Mucosa of descending colon (tissue), 3 donors: Measurements from ENCODE around the gene RAC3. TPM values are rescaled to one million over a fixed set of nuclear protein-coding genes. Genes with fewer than 3 reads are reported as not detected.

Source experiments
- ATAC-seq: fragments of 200-7000 bp; cut with Tn5 transposase; one replicate; pipeline ENCODE4 v1.9.1; 2020; ENCODE audit warnings: mild to moderate bottlenecking, moderate library complexity
- DNase-seq, 3 donors: peaks; one replicate each; pipeline ENCODE4 v3.0.0-alpha.2; 2020
- H3K36me3 ChIP-seq: fragments of 200-600 bp; one replicate; pipeline ENCODE4 v1.8.0; 2021; ENCODE audit warnings: low read depth, mild to moderate bottlenecking
- H3K4me1 ChIP-seq: fragments of 200-600 bp; one replicate; pipeline ENCODE4 v1.8.0; 2021; ENCODE audit warnings: low read depth, mild to moderate bottlenecking
- H3K4me3 ChIP-seq: fragments of 200-600 bp; one replicate; pipeline ENCODE4 v1.8.0; 2021; ENCODE audit warnings: mild to moderate bottlenecking
- H3K9me3 ChIP-seq: fragments of 200-600 bp; one replicate; pipeline ENCODE4 v1.8.0; 2021; ENCODE audit warnings: mild to moderate bottlenecking
- intact Hi-C, 2 donors: fragments of 100-400 bp; cut with DNase I in 1 of 2; cut with micrococcal nuclease in 1 of 2; formaldehyde crosslinking; loops; one replicate each; pipeline versions ENCODE4 v1.11.0 to v1.11.1; 2022; cut with DNase I, micrococcal nuclease
- total RNA-seq, 3 donors: library from RNA; stranded (reverse); fragmentation: NEBNext Ultra II Directional in 2 of 3; extraction: Animal tissue kit (Norgen Biotek cat#: 25700) in 2 of 3; gene quantifications; one replicate each; pipeline versions ENCODE4 v1.2.1 to v1.2.4, GENCODE V29; 2021 to 2023
- TF ChIP-seq, protein P1 (sequence below): fragments of 200-600 bp; IDR thresholded peaks from one replicate; pipeline ENCODE4 v1.8.0; 2022; ENCODE audit warnings: antibody characterized with exemption, mild to moderate bottlenecking
- donor health status: DM: no; HTN: no; CAD: no; lungs with moderate emphysema.
- donor health status: DM: no; HTN: no; CAD: no.
- donor health status: DM: no; HTN: yes; CAD: no.

RAC3 gene
- total RNA-seq, 3 donors from 2014 or later = 3.4 to 6.2 (median 4.2) TPM

DNA sequence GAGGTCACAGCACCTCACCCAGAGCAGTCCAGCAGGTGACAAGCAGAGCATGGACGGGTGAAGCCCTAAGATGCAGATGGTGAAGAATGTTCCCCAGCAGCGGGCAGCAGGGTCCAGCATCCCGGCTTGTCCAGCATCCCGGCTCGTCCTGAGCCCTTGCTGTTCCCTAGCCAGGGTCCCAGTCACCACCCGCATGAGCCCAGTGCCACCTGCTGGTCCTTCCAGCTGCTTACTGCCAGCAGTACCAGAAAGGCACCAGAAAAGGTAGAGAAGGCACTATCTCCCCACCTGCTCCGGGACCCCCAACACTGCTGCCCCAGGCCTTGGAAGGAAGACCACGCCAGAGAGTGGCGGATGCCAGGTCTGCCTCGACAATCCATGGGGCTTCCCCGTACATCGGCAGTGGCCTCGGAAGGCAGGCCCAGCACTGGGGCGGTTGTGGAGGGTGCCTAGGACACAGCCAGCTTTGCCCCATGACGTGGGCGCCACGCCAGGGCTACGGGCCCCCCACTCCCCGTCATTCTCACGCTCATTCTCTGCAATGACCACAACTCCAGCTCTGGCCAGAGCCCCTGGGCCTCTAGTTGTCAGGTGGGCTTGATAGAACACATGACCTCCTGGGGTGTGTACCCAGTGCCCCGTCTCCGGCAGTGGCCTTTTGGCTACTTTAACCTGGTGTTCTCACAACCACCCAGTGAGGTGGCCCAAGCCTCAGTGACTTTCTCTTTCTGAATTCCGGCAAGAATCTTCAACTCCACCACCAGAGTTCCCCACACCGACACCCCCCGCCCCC lies 10.2 kb upstream of the RAC3 start:
- ATAC-seq = peak; percentile 25
- intact Hi-C loops = no loop called here

DNA sequence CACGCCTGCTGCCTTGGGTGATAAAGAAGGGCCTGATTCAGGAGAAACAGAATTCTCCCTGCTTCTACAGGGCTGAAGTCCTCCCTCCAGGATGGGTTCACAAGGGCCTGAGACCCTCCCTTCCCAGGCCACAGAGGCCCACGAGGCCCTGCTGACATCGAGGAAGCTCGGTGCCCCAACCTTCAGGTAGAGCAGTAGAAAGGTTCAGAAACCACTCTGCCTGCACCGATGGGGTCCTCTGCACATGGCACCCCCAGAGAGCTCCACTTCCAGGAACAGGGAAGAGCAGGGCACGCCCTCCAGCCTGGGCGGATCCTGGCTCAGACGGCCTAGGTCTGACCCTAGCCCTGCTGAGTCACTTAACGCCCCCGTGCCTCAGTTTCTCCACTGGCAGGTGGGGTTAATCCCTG lies 9.6 kb upstream of the RAC3 start:
- H3K9me3 ChIP-seq = no peaks in the 10 kb centered on the region
- DNase-seq (peak; percentile 61 to 80 (median 73)), ATAC-seq (peak; percentile 30)
- intact Hi-C loops = no loop called here
- peaks cover 26% of the 10 kb centered on the region for H3K4me1 ChIP-seq
- no peaks in the 10 kb centered on the region for H3K36me3 ChIP-seq
- TF ChIP-seq, protein P1, sequence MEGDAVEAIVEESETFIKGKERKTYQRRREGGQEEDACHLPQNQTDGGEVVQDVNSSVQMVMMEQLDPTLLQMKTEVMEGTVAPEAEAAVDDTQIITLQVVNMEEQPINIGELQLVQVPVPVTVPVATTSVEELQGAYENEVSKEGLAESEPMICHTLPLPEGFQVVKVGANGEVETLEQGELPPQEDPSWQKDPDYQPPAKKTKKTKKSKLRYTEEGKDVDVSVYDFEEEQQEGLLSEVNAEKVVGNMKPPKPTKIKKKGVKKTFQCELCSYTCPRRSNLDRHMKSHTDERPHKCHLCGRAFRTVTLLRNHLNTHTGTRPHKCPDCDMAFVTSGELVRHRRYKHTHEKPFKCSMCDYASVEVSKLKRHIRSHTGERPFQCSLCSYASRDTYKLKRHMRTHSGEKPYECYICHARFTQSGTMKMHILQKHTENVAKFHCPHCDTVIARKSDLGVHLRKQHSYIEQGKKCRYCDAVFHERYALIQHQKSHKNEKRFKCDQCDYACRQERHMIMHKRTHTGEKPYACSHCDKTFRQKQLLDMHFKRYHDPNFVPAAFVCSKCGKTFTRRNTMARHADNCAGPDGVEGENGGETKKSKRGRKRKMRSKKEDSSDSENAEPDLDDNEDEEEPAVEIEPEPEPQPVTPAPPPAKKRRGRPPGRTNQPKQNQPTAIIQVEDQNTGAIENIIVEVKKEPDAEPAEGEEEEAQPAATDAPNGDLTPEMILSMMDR = no peak
- H3K4me3 ChIP-seq = peak overlapping the region; percentile 92

More for the DNA sequence above, 10.2 kb upstream of the RAC3 start:
- peaks cover 26% of the 10 kb centered on the region for H3K4me1 ChIP-seq
- no peaks in the 10 kb centered on the region for H3K9me3 ChIP-seq
- H3K36me3 ChIP-seq = no peaks in the 10 kb centered on the region
- TF ChIP-seq, protein P1 = peak; percentile 55
- peak; percentile 80 to 85 (median 81) for DNase-seq
- no peak overlapping the region for H3K4me3 ChIP-seq

DNA sequence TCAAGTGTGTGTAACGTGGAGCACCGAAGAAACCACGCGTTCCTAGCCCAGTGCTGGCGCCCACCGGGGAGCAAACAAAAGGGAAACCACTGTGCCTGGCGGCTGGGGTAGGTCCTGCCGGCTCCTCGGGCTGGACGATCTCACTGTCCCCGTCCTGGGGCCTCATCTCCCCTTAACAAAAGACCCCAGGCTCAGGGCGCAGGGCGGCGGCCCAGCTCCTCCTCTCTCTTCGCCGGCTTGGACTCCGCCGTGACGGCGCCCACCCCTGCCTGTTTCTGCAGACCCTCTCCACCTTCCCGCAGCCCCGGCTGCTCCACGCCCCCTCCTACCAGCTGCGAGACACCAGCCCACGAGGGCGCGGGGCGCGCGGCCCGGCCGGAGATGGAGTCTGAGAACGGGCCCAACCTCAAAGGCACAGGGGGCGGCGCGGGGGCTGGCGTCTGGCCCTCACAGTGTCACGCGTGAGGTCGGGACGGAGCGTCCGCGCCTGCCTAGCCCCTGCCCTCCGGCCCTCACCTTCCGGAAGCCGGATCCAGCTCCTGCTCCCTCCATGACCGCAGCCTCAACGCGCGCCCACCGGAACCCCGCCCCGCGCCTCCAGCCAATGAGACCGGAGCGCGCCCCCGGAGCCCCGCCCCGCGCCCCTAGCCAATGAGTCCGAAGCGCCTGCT lies 9.0 kb upstream of the RAC3 start, which contains the start of gene CENPX:
CENPX (minus strand) TSS at position 569 of the 671 bp plus-strand sequence; CDS start at position 552, 17 bp downstream.
- TF ChIP-seq, protein P1 = no peak
- Histone ChIP-seq H3K4me1 (peaks cover 26% of the 10 kb centered on the region), H3K36me3 (no peaks in the 10 kb centered on the region), H3K9me3 (no peaks in the 10 kb centered on the region), H3K4me3 (peak within 1 kb of the TSS; percentile 92)
- DNase-seq (no peak), ATAC-seq (no peak)
- intact Hi-C loops = no loop called here

DNA sequence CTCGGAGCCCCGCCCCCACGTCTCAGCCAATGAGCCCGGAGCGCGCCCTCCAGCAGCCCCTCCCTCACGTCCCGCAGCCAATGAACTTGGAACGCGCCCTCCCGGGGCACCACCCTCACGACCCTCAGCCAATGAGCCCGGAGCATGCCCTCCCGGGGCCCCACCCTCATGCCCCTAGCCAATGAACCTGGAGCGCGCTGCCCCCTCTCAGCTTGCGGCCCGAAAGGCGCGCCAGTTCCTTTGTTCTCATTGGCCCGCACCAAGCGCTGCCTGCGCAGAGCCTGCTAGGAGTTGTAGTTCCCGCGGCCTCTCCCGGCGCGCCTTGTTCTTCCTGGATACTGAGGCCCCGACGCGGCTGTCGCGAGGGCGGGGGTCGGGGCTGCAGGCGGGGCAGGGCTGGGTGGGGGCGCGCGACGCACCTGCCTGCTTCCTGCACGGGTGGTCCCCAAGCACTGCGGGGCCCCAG lies 8.5 kb upstream of the RAC3 start, which contains the start of gene LRRC45:
LRRC45 (plus strand) TSS at position 325 of the 466 bp plus-strand sequence. CDS start 339 bp downstream, outside the sequence.
- ATAC-seq (peak; percentile 90), DNase-seq (peak; percentile 100)
- intact Hi-C loops = no loop called here
- H3K36me3 ChIP-seq = no peaks in the 10 kb centered on the region
- H3K4me3 ChIP-seq = peak within 1 kb of the TSS; percentile 92
- peaks cover 26% of the 10 kb centered on the region for H3K4me1 ChIP-seq
- no peaks in the 10 kb centered on the region for H3K9me3 ChIP-seq
- TF ChIP-seq, protein P1 = no peak

DNA sequence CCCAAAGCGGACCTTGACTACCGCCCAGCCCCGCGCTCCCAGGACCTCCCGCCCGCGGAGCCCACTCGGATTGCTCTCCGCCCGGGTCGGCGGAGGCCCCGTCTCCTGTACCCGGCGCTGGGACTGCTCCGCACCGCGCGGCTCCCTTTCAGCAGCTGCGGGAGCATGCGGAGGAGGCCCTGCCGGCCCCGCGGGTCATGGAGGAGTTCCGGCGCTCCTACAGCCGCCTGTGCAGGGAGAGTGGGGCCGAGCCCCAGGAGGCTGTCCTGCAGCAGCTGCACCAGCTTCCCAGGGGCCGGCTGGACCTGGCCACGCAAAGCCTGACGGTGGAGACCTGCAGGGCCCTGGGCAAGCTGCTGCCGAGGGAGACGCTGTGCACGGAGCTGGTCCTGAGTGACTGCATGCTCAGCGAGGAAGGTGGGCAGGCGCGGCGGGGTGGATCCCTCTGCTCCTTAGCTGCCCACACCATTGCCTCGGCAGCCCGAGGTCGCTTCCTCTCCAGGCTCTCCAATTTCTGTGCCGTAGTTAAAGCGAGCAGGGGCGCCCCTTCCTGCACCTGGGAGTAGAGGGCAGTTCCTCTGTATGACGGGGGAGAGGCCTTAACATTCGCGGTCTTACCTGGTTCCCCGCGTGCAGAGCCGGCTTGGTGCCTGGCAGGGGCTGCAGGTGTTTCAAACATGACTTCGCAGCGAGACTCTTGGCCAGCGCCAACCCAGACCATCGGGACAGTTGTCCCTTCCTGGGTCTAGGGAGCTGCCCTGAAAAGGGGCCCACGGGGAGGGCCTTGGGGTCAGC lies 7.8 kb upstream of the RAC3 start:
- DNase-seq (peak in 1 of 3 donors; percentile 74), ATAC-seq (peak; percentile 12)
- Histone ChIP-seq H3K9me3 (no peaks in the 10 kb centered on the region), H3K4me1 (peaks cover 26% of the 10 kb centered on the region), H3K36me3 (no peaks in the 10 kb centered on the region), H3K4me3 (peak overlapping the region; percentile 37)
- intact Hi-C loops = no loop called here
- TF ChIP-seq, protein P1 = no peak
